HEK293 (cell line): ENCODE data around the gene NKD2.
"Not testable (repeated sequence)": the region's sequence is repeated elsewhere in the genome, so short reads cannot be mapped to it uniquely, and the experiment has no call there.

Experiments
- RBAK ChIP-seq: fragments of 450-650 bp; formaldehyde crosslinking; IDR thresholded peaks from 2 replicates; pipeline ENCODE4 v1.5.1; 2016; ENCODE audit warnings: missing biosample characterization, missing genetic modification characterization
- ZNF350 ChIP-seq: fragments of 450-650 bp; formaldehyde crosslinking; IDR thresholded peaks from 2 replicates; pipeline ENCODE4 v1.5.0; 2017; ENCODE audit warnings: missing biosample characterization, mild to moderate bottlenecking, missing genetic modification characterization
- ZNF571 ChIP-seq: fragments of 450-650 bp; formaldehyde crosslinking; IDR thresholded peaks from 2 replicates; pipeline ENCODE4 v1.5.0; 2017; ENCODE audit warnings: missing biosample characterization, missing genetic modification characterization
- TF ChIP-seq, protein P1 (sequence below): fragments of 450-650 bp; formaldehyde crosslinking; IDR thresholded peaks from 2 replicates; pipeline ENCODE4 v1.5.1; 2016; ENCODE audit warnings: missing biosample characterization, missing genetic modification characterization, low read depth
- TF ChIP-seq, protein P2 (sequence below): fragments of 450-650 bp; formaldehyde crosslinking; IDR thresholded peaks from 2 replicates; pipeline ENCODE4 v1.5.1; 2016; ENCODE audit warnings: missing biosample characterization, missing genetic modification characterization
- TF ChIP-seq, protein P3 (sequence below): fragments of 450-650 bp; formaldehyde crosslinking; IDR thresholded peaks from 2 replicates; pipeline ENCODE4 v1.5.1; 2016; ENCODE audit warnings: missing biosample characterization, missing genetic modification characterization

DNA sequence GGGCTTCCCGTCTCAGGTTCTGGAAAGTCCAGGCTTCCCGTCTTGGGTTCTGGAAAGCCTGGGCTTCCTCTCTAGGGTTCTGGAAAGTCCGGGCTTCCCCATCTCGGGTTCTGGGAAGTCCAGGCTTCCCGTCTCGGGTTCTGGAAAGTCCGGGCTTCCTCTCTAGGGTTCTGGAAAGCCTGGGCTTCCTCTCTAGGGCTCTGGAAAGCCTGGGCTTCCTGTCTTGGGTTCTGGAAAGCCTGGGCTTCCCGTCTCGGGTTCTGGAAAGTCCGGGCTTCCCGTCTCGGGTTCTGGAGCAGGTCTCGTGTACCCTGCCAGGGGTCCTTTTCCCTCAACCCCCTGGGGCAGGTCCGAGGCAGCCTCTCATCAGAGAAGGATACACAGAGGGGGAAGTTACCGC lies 74.4 kb downstream of the NKD2 start:
- not testable (repeated sequence) for TF ChIP-seq RBAK; ZNF571 (tag by site-specific recombination); ZNF350
- TF ChIP-seq, protein P1, sequence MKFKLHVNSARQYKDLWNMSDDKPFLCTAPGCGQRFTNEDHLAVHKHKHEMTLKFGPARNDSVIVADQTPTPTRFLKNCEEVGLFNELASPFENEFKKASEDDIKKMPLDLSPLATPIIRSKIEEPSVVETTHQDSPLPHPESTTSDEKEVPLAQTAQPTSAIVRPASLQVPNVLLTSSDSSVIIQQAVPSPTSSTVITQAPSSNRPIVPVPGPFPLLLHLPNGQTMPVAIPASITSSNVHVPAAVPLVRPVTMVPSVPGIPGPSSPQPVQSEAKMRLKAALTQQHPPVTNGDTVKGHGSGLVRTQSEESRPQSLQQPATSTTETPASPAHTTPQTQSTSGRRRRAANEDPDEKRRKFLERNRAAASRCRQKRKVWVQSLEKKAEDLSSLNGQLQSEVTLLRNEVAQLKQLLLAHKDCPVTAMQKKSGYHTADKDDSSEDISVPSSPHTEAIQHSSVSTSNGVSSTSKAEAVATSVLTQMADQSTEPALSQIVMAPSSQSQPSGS (tag by site-specific recombination): not testable (repeated sequence)
- TF ChIP-seq, protein P2, sequence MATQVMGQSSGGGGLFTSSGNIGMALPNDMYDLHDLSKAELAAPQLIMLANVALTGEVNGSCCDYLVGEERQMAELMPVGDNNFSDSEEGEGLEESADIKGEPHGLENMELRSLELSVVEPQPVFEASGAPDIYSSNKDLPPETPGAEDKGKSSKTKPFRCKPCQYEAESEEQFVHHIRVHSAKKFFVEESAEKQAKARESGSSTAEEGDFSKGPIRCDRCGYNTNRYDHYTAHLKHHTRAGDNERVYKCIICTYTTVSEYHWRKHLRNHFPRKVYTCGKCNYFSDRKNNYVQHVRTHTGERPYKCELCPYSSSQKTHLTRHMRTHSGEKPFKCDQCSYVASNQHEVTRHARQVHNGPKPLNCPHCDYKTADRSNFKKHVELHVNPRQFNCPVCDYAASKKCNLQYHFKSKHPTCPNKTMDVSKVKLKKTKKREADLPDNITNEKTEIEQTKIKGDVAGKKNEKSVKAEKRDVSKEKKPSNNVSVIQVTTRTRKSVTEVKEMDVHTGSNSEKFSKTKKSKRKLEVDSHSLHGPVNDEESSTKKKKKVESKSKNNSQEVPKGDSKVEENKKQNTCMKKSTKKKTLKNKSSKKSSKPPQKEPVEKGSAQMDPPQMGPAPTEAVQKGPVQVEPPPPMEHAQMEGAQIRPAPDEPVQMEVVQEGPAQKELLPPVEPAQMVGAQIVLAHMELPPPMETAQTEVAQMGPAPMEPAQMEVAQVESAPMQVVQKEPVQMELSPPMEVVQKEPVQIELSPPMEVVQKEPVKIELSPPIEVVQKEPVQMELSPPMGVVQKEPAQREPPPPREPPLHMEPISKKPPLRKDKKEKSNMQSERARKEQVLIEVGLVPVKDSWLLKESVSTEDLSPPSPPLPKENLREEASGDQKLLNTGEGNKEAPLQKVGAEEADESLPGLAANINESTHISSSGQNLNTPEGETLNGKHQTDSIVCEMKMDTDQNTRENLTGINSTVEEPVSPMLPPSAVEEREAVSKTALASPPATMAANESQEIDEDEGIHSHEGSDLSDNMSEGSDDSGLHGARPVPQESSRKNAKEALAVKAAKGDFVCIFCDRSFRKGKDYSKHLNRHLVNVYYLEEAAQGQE: not testable (repeated sequence)
- TF ChIP-seq, protein P3, sequence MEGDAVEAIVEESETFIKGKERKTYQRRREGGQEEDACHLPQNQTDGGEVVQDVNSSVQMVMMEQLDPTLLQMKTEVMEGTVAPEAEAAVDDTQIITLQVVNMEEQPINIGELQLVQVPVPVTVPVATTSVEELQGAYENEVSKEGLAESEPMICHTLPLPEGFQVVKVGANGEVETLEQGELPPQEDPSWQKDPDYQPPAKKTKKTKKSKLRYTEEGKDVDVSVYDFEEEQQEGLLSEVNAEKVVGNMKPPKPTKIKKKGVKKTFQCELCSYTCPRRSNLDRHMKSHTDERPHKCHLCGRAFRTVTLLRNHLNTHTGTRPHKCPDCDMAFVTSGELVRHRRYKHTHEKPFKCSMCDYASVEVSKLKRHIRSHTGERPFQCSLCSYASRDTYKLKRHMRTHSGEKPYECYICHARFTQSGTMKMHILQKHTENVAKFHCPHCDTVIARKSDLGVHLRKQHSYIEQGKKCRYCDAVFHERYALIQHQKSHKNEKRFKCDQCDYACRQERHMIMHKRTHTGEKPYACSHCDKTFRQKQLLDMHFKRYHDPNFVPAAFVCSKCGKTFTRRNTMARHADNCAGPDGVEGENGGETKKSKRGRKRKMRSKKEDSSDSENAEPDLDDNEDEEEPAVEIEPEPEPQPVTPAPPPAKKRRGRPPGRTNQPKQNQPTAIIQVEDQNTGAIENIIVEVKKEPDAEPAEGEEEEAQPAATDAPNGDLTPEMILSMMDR: not testable (repeated sequence)
